ENCODE measurements around the gene SPATA13. TPM values are rescaled to one million over a fixed set of nuclear protein-coding genes. Genes with fewer than 3 reads are reported as not detected.

SPATA13 gene
- total RNA-seq, 1 experiment from 2014 or later: 14.1 TPM

- Mint-ChIP-seq H3K4me1 (peaks cover 37 to 40% of the 10 kb centered on the region in 2 experiments), H3K27me3 (ENCODE audit: low read depth) (peaks cover 12% of the 10 kb centered on the region), H3K4me3 (peak overlapping the region; percentile 83; a peak in 4 of 5 replicates), H3K36me3 (ENCODE audit: insufficient read depth in 1 of 3, low read depth in 3 of 3) (peaks cover 12 to 17% (median 15%) of the 10 kb centered on the region in 3 experiments), H3K9me3 (no peaks in the 10 kb centered on the region), H3K27ac (no peak overlapping the region)
- Histone ChIP-seq H3K4ac (ENCODE audit: low read depth, low read length) (no peak overlapping the region), H4K5ac (ENCODE audit: insufficient read length, low read depth, low read length) (no peak overlapping the region), H3K79me1 (ENCODE audit: insufficient read depth, low read depth, low read length, poor library complexity, severe bottlenecking) (peaks cover 5% of the 10 kb centered on the region), H3K56ac (ENCODE audit: insufficient read length, low read depth, low read length) (no peak overlapping the region), H4K20me1 (ENCODE audit: control insufficient read depth, insufficient read depth, insufficient read length) (peaks cover 3% of the 10 kb centered on the region), H3K9me3 (ENCODE audit: control insufficient read depth, low read depth, low read length) (no peaks in the 10 kb centered on the region), H3K9ac (ENCODE audit: extremely low read depth, insufficient read length, low read length) (no peak overlapping the region), H2AFZ (ENCODE audit: low read length) (no peak overlapping the region), H3K4me2 (ENCODE audit: insufficient read depth, insufficient read length, low read length) (peak overlapping the region; percentile 97), H2BK120ac (ENCODE audit: low read depth, low read length, poor library complexity, severe bottlenecking) (no peak overlapping the region), H2BK5ac (ENCODE audit: insufficient read length, low read length) (no peak overlapping the region), H3K14ac (ENCODE audit: insufficient read depth, low read length) (no peak overlapping the region), H2BK20ac (ENCODE audit: low read depth, low read length, poor library complexity, severe bottlenecking) (no peak overlapping the region), H3K27ac (ENCODE audit: insufficient read length, low read depth, low read length) (no peak overlapping the region), H3K4me1 (ENCODE audit: insufficient read depth, low read length) (peaks cover 5% of the 10 kb centered on the region; the same call in 1 of the 2 replicates), H3K18ac (ENCODE audit: insufficient read length, low read depth, low read length) (no peak overlapping the region), H3T11ph (ENCODE audit: low read length) (no peak overlapping the region), H2AK5ac (ENCODE audit: insufficient read length, low read length) (no peak overlapping the region), H3K23ac (ENCODE audit: insufficient read length, low read depth, low read length) (no peak overlapping the region), H3K79me2 (ENCODE audit: insufficient read depth, low read length) (peaks cover 23% of the 10 kb centered on the region; the same call in 1 of the 2 replicates), H3K23me2 (ENCODE audit: insufficient read length, low read depth, low read length, poor library complexity, severe bottlenecking) (peaks cover 12% of the 10 kb centered on the region), H4K8ac (replicated peaks; ENCODE audit: insufficient read length, low read depth, low read length) (no peak overlapping the region), H2BK12ac (ENCODE audit: insufficient read length, low read depth, low read length) (no peak overlapping the region), H3K27me3 (ENCODE audit: insufficient read depth, low read length) (no peaks in the 10 kb centered on the region), H2BK15ac (ENCODE audit: low read depth, low read length) (no peak overlapping the region), H4K91ac (ENCODE audit: insufficient read length, low read depth, low read length) (no peak overlapping the region)
- no peak for TF ChIP-seq CTCF (conservative IDR thresholded peaks at IDR 0.05)
- DNase-seq: no peak
- no CpG with 5 or more reads among the region's 3 CpGs for whole genome bisulfite sequencing (ENCODE audit: extremely low coverage, insufficient read length, low lambda C conversion rate)
Measured at GRCh38 chr13:24162604-24163003, 2.1 kb downstream of the SPATA13 start.

Measured in H9 (cell line).